Esophagus muscularis mucosa (tissue), 4 donors: ENCODE measurements around the gene CAPS. TPM values are rescaled to one million over a fixed set of nuclear protein-coding genes. Genes with fewer than 3 reads are reported as not detected.
A peak's percentile ranks its signal among the peaks of the same experiment; 100 is the strongest.

Source experiments
- DNase-seq: peaks from one replicate; pipeline ENCODE4 v3.0.0-alpha.2; 2017; ENCODE audit errors: extremely low spot score
- H3K27ac ChIP-seq, 4 donors: fragments of 200-600 bp; sonication (generic); replicated peaks in 1 of 4; 1 replicate in 3 of 4; 2 replicates in 1 of 4; pipeline ENCODE4 v1.5.1; 2016 to 2019; ENCODE audit warnings: mild to moderate bottlenecking in 1 of 4
- H3K27me3 ChIP-seq, 4 donors: fragments of 200-600 bp; sonication (generic); one replicate each; pipeline versions ENCODE4 v1.5.1 to v1.6.0; 2016 to 2019
- H3K36me3 ChIP-seq, 4 donors: fragments of 200-600 bp; sonication (generic); one replicate each; pipeline ENCODE4 v1.5.1; 2016 to 2019
- H3K4me1 ChIP-seq, 4 donors: fragments of 200-600 bp; sonication (generic); one replicate each; pipeline ENCODE4 v1.5.1; 2016 to 2019
- H3K4me3 ChIP-seq, 4 donors: fragments of 200-600 bp; sonication (generic); 1 replicate in 2 of 4; 2 replicates in 2 of 4; pipeline ENCODE4 v1.5.1; 2016 to 2019; ENCODE audit warnings: mild to moderate bottlenecking in 4 of 4, moderate library complexity in 1 of 4
- H3K9me3 ChIP-seq, 4 donors: fragments of 200-600 bp; sonication (generic); 1 replicate in 3 of 4; 2 replicates in 1 of 4; pipeline ENCODE4 v1.5.1; 2016 to 2019
- CTCF ChIP-seq, 3 experiments: fragments of 200-600 bp in 2 of 3; fragments of 450-650 bp in 1 of 3; sonication (generic) in 2 of 3; IDR thresholded peaks; one replicate each; pipeline ENCODE4 v1.5.1; 2017 to 2019; ENCODE audit warnings: antibody characterized with exemption in 3 of 3, mild to moderate bottlenecking in 2 of 3, moderate library complexity in 1 of 3
- EP300 ChIP-seq: sonication (generic); formaldehyde crosslinking; IDR thresholded peaks from one replicate; pipeline ENCODE4 v1.6.1; 2017; ENCODE audit warnings: antibody characterized with exemption
- POLR2A ChIP-seq: fragments of 450-650 bp; IDR thresholded peaks from one replicate; pipeline ENCODE4 v1.6.1; 2017; ENCODE audit warnings: antibody characterized with exemption, moderate library complexity, mild to moderate bottlenecking, low read depth
- POLR2AphosphoS5 ChIP-seq, 2 donors: sonication (generic); formaldehyde crosslinking; IDR thresholded peaks; one replicate each; pipeline ENCODE4 v1.6.1; 2017; ENCODE audit warnings: antibody characterized with exemption in 2 of 2
- WGBS: methylation state at CpG from one replicate; pipeline ENCODE4 v1.1.5; 2018; 5-methylcytosine and 5-hydroxymethylcytosine counted together
- intact Hi-C: fragments of 100-400 bp; cut with DNase I; formaldehyde crosslinking; loops from one replicate; pipeline ENCODE4 v1.15.1; 2023
- total RNA-seq, 4 donors: library from RNA; depleted of rRNA; stranded (reverse); fragments of >200 nt; gene quantifications; one replicate each; pipeline versions ENCODE4 v1.1.0 to v1.2.1, GENCODE V29; 2016

CAPS gene
- total RNA-seq, 4 donors from 2014 or later, result 5.5 to 16.1 (median 15.2) TPM

GRCh38 chr19:5949792-5950305 lies 35.8 kb downstream of the CAPS start:
- TF ChIP-seq POLR2AphosphoS5 (IDR thresholded peaks at IDR 0.05) (no peak), EP300 (no peak), POLR2A (no peak), CTCF (IDR thresholded peaks at IDR 0.05) (no peak)
- intact Hi-C loops, result no loop called here
- Histone ChIP-seq H3K27me3 (no peaks in the 10 kb centered on the region), H3K4me1 (peaks cover 85 to 97% (median 95%) of the 10 kb centered on the region in 4 donors), H3K27ac (peak overlapping the region; percentile 79 to 87 (median 84)), H3K9me3 (no peaks in the 10 kb centered on the region), H3K36me3 (peaks cover 0 to 10% (median 3%) of the 10 kb centered on the region in 4 donors), H3K4me3 (no peak overlapping the region)
- no peak for DNase-seq
- WGBS, result 79% methylated on average over 13 of the region's 13 CpGs

GRCh38 chr19:5950741-5951140 lies 36.7 kb downstream of the CAPS start:
- peak overlapping the region; percentile 79 to 85 (median 84) for H3K27ac ChIP-seq
- intact Hi-C loops, result no loop called here
- no peak for TF ChIP-seq POLR2A
- TF ChIP-seq POLR2AphosphoS5 (IDR thresholded peaks at IDR 0.05), result no peak
- no peak for TF ChIP-seq EP300
- no peak for TF ChIP-seq CTCF (IDR thresholded peaks at IDR 0.05)
- 68% methylated on average over 3 of the region's 3 CpGs for WGBS
- DNase-seq, result no peak
- H3K27me3 ChIP-seq, result no peaks in the 10 kb centered on the region
- H3K4me1 ChIP-seq, result peaks cover 93 to 100% (median 100%) of the 10 kb centered on the region in 4 donors
- no peak overlapping the region for H3K4me3 ChIP-seq
- no peaks in the 10 kb centered on the region for H3K9me3 ChIP-seq
- peaks cover 0 to 10% (median 3%) of the 10 kb centered on the region in 4 donors for H3K36me3 ChIP-seq

- H3K4me1 ChIP-seq, result peaks cover 99 to 100% (median 100%) of the 10 kb centered on the region in 4 donors
- peak overlapping the region in 2 of 4 donors; percentile 0 to 25 for H3K4me3 ChIP-seq
- peak overlapping the region; percentile 79 to 85 (median 84) for H3K27ac ChIP-seq
- DNase-seq, result no peak
- 37% methylated on average over 17 of the region's 19 CpGs for WGBS
- no peaks in the 10 kb centered on the region for H3K9me3 ChIP-seq
- no peaks in the 10 kb centered on the region for H3K27me3 ChIP-seq
- peaks cover 0 to 10% (median 3%) of the 10 kb centered on the region in 4 donors for H3K36me3 ChIP-seq
- intact Hi-C loops, result no loop called here
- TF ChIP-seq POLR2AphosphoS5 (IDR thresholded peaks at IDR 0.05), result peak in 1 of 2 donors; percentile 9
- TF ChIP-seq EP300, result no peak
- no peak for TF ChIP-seq CTCF (IDR thresholded peaks at IDR 0.05)
Measured at GRCh38 chr19:5951338-5951861, 37.3 kb downstream of the CAPS start.

- intact Hi-C loops, result no loop called here
- H3K9me3 ChIP-seq, result no peaks in the 10 kb centered on the region
- H3K36me3 ChIP-seq, result peaks cover 0 to 10% (median 3%) of the 10 kb centered on the region in 4 donors
- no peak for TF ChIP-seq POLR2AphosphoS5 (IDR thresholded peaks at IDR 0.05)
- TF ChIP-seq EP300, result no peak
- TF ChIP-seq POLR2A, result no peak
- no peak for TF ChIP-seq CTCF (IDR thresholded peaks at IDR 0.05)
- peak overlapping the region; percentile 79 to 85 (median 84) for H3K27ac ChIP-seq
- WGBS, result 50% methylated on average over 18 of the region's 18 CpGs
- no peaks in the 10 kb centered on the region for H3K27me3 ChIP-seq
- no peak overlapping the region for H3K4me3 ChIP-seq
- no peak for DNase-seq
- peaks cover 99 to 100% (median 100%) of the 10 kb centered on the region in 4 donors for H3K4me1 ChIP-seq
Measured at GRCh38 chr19:5952193-5953029, 38.4 kb downstream of the CAPS start.
